HG02588 (cell line): ENCODE measurements around the gene SNX20.

ENCODE experiments used
- ATAC-seq: cut with Tn5 transposase; IDR thresholded peaks from one replicate; pipeline ENCODE4 v1.9.1; 2021; ENCODE audit warnings: mild to moderate bottlenecking, moderate library complexity; ENCODE audit not compliant: unreplicated experiment

SNX20 gene, protein sequence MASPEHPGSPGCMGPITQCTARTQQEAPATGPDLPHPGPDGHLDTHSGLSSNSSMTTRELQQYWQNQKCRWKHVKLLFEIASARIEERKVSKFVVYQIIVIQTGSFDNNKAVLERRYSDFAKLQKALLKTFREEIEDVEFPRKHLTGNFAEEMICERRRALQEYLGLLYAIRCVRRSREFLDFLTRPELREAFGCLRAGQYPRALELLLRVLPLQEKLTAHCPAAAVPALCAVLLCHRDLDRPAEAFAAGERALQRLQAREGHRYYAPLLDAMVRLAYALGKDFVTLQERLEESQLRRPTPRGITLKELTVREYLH

DNA sequence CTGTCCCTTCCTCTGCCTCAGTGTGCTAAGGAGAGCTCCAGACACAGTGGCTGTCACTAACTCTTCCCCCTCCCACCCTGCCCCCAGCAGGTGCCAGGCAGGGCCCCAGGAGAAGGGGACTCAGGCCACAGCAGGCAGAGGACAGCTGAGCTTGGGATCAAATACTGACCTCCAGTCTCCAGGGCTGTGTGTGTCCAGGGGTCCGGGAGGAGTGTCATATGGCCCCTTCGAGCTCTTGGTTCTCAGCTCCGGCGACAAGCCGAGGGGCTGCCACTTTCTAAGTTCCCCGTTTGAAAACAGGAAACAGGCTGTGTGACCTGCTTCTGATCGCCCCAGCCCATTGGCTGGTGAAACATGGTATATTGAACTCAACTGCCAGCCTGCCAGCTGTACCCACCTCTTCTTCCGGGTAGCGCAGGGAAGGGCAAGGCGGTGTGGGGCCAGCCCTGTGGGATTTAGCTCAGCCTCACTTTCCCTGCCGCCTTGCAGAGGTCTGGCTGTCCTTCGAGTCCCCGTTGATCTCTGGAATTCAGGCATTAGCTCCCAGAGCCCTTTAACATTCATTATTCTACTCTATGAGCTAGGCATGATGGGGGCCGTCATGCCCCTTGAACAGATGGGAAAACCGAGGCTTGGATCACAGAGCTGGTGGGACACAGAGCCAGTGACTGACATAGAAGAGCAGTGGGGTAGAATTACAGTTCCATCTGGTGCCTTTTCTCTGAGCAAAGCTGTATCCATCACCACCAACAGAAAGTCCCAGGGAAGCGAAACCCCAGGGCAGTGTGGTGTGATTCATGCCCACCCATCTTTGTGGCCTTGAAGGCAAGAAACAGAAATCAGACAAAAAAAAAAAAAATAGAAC lies at the start of gene SNX20:
Gene SNX20 (minus strand): TSS at position 292 of the 865 bp plus-strand sequence. CDS start 3,786 bp downstream, outside the sequence.
- ATAC-seq, result peak; percentile 56

DNA sequence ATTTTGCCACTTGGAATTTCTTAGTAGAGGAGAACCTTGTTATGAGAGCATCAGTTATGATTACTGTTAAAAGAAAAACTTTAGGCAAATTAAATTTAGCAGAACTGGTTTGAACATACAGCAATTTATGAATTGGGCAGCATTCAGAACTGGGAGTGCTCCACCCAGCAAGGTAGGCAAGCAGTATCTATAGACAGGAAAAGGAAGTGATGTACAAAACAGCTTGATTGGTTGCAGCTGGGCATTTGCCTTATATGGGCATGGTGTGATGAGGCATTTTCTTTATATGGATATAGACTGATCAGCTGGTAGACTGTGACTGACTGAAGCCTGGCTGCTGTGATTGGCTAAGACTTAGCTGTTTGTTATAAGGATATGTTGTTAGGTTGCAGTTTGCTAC lies 43.2 kb upstream of the SNX20 start:
- no peak for ATAC-seq

DNA sequence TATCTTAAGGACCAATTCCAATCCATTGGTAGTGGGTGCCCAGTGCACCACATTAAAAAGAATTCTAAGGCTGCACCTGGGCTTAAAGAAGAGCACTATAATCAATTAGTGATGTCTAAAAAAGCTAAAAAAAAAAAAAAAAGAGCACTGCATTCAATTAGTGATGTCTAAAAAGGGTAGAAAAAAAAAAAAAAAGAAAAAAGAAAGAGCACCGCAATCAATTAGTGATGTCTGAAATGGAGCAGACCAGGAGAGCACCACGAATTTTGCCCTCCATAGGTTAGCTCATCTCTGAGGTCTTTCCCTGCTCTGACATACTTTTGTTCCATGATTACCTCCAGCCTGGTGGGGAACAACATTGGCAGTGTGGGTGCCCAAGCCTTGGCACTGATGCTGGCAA lies 41.8 kb upstream of the SNX20 start:
- ATAC-seq, result no peak

DNA sequence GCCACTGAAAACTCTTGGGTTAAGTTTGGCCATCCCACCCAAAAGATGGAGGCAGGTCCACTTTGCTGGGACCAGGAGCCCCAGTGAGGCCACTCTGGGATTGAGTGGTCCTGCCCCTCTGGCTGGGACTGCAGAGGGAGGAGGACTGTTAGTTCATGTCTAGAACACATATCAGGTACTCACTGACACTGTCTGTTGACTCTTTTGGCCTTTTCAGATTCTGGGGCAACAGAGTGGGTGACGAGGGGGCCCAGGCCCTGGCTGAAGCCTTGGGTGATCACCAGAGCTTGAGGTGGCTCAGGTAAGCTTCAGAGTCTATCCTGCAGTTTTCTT lies 41.3 kb upstream of the SNX20 start:
- ATAC-seq, result no peak

DNA sequence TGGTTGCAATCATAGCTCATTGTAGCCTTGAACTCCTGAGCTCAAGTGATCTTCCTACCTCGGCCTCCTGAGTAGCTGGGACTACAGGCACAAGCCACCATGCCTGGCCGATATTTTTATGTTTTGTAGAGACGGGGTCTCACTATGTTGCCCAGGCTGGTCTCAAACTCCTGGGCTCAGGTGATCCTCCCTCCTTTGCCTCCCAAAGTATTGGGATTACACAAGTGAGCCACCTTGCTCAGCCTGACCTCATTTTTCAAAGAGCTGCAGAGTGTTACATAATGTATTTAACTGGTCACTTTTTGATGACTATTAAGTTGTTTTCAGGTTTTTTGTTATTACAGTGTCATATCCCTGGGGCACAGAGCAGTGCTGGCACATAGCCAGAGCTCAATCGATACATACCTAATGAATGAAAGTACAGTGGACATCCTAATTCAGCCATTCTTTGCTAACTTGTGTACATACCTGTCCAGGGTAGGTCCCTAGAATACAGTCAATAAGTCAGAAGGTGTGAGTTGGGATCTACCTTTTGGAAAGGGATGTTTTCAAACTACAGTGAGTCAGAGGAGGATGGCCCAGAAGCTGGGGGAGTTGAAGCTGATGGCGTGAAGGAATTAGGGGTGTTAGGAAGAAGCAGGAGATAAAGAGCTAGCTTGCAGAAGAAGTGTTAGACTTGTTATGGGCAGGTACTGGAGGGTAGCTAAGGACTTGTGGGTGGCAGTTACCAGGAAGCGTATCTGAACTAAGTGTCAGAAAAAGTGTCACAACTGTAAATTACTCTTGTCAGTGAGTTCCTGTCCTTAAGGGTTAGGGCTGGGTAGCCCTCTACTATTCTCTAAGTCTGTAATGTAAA lies 40.7 kb upstream of the SNX20 start:
- ATAC-seq, result no peak

DNA sequence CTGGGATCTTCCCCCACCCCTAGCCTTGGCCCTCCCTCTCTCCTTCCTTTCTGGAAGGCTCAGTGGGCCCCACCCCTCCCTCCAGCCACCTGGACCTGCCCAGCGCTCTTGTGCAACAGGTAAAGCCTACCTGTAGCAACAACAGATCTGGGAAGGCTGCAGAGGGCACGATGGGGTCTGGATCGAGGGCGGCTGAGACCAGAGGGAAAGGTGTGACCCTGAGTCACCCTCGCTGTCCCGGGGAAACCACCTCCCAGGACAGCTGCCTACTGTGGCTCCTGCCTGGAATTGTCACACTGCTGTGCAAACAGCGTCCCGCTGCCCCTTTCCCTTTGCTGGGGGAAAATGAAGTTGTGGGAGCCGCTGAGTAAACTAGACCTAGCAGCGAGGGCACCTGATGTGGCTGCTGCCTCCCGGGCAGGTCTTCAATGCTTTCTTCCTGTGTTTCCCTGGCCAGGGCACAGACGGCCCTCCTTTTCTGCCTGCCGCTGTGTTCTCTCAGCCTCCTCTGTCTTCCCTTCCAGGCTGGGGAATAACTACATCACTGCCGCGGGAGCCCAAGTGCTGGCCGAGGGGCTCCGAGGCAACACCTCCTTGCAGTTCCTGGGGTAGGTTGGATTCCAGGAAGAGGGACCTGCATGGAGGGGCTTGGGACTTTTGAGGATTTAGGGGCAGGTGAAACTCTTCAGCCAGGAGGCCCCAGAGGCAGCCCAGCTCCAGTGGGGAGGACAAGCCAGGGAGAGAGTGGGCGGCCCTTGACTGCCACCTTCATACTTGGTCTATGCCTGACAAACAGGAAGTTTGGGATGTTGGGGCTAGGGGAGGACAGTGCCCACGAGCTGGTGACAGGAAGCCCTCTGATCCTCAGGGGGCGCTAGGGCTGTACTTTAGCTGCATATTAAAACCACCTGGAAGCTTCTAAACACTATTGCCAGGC lies 38.6 kb upstream of the SNX20 start:
- no peak for ATAC-seq

DNA sequence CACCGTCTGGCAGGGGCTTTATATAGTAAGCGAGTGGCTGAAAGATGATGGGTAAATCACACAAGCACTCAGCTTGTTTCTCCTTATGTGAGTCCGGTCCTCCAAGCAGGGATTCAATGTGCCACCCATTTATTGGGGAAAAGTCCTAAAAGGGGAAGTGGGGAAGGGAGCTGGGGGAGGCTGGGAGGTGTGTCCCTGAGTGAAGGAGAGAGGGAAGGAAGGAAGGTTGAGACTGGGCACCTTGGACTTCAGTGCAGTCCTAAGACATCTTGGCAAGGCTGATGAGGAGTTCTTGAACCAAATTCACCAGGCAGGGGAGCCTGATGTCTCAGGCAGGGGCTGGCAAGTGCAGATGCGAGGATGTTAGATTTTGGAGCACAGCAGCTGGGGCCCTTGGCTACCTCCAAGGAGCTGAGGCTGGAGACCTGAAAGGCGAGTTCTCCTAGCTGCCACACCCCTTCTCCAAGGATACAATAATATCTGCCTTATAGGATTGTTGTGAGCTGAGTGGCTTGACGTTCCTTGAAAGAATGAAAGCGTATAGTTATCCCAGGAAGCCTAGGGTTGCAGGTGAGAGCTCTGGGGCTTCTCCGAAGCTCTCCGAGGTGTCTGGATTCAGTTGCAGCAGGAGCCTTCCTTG lies 37.8 kb upstream of the SNX20 start:
- ATAC-seq, result no peak

DNA sequence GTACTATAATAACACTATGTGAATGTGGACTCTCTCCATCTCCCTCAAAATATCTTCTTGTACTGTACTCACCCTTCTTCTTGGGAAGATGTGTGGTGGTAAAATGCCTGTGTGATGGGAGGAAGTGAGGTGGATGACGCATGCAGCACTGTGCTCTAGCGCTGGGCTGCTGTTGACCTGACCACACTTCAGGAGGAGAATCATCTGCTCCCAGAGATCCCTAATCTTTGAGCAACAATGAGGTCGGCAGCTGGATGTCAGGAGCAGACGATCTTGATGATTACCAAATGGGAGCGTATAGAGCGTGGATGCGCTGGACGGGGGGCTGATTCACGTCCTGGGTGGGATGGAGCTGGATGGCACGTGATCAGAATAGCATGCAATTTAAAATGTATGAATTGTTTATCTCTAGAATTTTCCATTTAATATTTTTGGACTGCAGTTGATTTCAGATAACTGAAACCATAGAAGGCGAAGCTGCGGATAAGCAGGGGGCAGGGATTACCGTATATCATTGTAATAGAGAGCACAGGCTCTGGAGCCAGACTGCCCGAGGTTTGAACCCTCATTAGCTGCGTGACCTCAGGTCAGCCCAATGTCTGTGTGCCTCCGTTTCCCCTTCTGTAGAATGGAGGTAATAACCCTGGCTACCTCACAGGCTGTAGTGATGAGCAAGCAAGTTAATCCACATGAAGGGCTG lies 37.1 kb upstream of the SNX20 start:
- ATAC-seq, result no peak

DNA sequence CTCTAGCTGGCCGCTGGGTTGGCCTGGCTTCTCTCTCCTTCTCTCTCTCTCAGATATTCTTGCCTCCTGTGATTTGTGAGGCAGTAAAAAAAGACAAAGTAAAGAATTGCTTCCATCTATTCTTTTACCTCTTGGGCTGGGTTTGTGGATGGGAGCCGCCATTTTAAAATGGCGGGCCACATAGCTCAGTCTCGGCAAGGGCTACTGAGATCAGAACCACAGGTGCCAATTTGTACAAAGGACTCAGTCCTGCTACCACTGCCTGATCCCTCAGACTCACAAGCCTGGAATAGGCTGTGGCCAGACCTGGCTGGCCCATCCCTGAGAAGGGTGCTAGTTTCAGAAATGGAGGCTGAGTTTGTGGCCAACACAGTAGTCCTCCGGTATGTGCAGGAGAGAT lies 36.4 kb upstream of the SNX20 start:
- ATAC-seq, result no peak

DNA sequence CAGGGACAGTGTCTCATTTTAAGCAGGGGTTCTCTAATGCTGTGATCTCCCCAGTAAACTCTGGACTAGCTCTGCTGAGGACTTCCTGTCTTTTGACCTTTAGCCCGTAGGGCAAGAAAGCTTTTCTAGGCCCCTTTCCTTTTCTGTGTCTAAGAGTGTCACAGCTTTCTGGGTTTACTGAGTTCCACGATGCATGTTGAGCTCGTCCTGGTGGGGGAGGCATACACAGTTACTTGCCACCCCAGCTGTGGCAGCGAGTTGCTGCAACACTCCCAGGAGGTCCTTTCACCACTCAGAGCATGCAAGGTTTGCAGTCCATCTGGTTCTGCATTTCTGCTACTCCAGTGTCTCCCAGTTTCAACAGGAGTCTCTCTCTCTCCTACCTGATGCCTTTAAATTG lies 36.0 kb upstream of the SNX20 start:
- no peak for ATAC-seq

DNA sequence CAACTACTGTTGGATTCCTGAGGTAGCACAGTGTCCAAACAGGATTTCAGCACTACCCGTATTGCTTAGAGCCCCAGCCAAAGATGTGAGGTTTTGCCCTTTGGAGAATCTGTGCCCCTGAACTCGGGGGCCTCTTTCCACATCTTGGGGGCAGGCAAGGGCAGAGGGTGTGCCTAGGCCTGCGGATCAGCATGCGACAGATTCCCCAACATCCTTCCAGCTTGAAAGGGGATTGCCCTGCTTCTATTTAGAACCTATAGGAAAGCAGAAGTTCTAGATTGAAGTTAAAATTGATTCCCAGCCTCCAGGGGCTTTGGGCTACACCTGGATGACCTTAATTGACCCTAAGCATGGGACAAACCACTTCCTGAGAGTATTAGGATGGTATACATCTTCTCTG lies 31.8 kb upstream of the SNX20 start:
- no peak for ATAC-seq

DNA sequence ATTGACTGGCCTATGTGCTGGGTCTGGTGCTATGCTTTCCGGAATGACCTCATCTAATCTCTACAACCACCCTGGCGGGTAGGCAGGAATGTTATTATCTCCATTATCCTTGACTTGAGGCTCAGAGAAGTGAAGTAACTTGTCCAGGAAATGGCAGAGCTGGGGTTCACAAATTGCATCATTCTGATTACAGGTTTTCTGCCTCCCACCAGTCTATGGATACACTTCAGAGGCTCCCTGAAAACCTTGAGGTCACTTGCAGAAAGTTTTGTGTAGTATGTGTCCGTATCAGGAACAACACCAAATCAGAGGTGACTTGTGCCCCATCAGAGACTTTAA lies 31.4 kb upstream of the SNX20 start:
- no peak for ATAC-seq

DNA sequence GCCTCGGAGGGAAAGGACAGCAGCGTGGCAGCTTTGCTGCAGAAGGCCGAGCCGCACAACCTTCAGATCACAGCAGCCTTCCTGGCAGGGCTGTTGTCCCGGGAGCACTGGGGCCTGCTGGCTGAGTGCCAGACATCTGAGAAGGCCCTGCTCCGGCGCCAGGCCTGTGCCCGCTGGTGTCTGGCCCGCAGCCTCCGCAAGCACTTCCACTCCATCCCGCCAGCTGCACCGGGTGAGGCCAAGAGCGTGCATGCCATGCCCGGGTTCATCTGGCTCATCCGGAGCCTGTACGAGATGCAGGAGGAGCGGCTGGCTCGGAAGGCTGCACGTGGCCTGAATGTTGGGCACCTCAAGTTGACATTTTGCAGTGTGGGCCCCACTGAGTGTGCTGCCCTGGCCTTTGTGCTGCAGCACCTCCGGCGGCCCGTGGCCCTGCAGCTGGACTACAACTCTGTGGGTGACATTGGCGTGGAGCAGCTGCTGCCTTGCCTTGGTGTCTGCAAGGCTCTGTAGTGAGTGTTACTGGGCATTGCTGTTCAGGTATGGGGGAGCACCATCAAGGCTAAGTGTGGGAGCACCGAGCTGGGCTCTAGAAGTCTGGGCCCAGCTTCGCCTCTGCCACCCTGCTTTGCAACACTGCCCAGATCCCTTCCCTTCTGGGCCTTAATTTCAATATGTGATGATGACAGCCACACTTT lies 30.9 kb upstream of the SNX20 start:
- no peak for ATAC-seq

DNA sequence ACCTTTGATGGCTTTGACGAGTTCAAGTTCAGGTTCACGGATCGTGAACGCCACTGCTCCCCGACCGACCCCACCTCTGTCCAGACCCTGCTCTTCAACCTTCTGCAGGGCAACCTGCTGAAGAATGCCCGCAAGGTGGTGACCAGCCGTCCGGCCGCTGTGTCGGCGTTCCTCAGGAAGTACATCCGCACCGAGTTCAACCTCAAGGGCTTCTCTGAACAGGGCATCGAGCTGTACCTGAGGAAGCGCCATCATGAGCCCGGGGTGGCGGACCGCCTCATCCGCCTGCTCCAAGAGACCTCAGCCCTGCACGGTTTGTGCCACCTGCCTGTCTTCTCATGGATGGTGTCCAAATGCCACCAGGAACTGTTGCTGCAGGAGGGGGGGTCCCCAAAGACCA lies 29.9 kb upstream of the SNX20 start:
- no peak for ATAC-seq

DNA sequence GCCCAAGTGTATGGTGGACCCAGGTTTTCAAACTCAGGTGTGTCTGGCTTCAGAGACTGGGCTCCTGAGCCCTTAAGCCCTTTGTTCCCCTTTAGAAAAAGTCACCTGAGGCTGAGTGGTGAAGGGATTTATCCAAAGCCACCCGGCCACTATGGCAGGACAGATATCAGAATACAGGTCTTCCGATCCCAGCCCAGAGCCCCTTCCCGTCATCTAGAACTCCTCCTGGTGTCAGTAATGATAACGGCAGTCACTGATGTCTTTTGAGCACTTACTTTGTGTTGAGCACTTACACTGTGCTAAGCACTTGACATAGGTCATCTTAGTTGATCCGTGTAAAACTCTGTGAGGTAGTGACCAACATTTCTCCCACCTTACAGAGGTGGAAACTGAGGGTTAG lies 28.9 kb upstream of the SNX20 start:
- no peak for ATAC-seq

DNA sequence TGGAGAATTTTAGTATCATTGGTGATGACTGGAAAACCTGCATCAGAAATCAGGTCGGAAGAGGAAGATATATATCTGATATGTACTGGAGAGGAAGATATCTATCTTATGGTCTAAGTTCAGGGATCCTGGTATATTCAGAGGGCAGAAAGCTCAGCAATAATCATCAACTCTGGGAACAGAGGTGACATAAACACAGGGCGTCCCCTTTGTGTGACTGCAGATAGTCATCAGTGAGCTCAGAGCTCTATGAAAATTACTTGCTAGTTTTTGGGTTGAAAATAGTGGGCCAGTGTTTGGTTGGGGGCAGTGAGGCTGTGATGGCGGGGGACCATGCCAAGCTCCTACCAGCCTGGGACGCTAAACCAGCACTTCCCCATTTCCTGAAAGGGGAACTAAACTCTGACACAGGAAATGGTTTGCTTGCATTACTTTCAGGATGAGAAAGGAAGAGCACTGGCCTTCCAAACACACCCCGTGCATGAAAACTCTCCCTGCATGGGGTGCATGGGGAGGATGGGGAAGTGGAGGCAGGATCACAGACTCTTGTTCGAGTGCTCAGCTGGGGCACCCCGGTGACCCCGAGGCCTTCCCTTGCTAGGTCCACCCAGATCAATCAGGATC lies 28.1 kb upstream of the SNX20 start:
- ATAC-seq, result no peak

DNA sequence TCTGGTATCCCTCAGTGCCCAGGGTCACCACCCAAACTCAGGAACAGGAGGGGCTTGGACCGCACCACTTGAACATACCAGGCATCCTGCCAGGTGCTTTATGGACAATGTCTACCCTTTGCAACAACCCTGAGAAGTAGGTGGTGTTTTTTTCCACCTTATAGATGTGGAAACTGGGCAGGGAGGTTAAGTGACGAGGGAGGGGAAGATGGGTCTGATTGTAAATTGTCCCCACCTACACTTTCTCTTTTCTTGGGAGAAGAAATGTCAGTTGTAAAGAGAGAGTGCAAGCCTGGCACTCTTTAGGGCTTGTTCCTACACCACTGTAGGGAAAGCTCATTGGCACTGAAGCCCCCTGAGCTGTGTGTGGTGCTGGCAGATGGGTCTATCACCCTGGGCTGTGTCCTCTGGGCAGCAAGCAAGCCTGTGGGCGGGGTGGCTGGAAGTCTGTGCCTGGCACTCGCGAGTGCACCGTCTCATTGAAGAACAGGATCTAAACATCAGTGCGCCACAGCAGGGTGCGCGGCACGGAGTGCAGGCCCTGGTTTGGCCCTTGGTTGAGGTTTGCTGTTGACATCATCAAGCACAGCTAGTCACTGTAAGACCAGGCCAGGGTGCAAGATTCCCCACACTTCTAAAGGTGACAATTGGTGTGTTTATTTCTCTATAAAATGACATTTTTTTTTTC lies 27.4 kb upstream of the SNX20 start:
- ATAC-seq, result no peak

DNA sequence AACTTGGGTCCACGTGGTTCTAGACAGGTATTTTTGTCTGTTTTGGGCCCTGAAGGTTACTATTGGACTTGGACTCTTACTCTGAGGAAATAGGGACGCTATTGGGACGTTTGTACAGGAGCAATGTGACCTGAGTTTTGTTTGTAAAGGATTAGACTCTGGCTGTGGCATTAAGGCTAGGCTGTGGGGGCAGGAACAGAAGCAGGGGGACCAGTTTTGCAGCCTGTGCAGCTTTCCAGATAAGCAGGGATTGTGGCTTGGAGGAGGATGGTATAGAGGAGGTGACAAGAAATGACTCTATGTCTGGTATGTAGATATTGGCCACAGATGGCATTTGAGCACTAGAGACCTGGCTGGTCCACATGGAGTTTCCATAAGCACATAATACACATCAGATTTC lies 25.1 kb upstream of the SNX20 start:
- no peak for ATAC-seq
